ENCODE data around the gene CHRNB1. TPM values are rescaled to one million over a fixed set of nuclear protein-coding genes. Genes with fewer than 3 reads are reported as not detected.

Gene CHRNB1
- polyA plus RNA-seq, 1 donor, result 86.6 TPM

GRCh38 chr17:7438656-7439460 is 6.0 kb upstream of the CHRNB1 start:
- DNase-seq, result no peak

GRCh38 chr17:7439462-7440112 is 5.3 kb upstream of the CHRNB1 start, which contains the start of gene FGF11:
Gene FGF11, plus strand, starts transcription at chr17:7439512. Its CDS starts 109 bp downstream, at chr17:7439621.
- no peak for DNase-seq

GRCh38 chr17:7440113-7440833 is 4.6 kb upstream of the CHRNB1 start:
- DNase-seq, result peak; percentile 56

- DNase-seq, result no peak
Measured at GRCh38 chr17:7440834-7441195, 4.0 kb upstream of the CHRNB1 start.

- no peak for DNase-seq
Measured at GRCh38 chr17:7441266-7441665, 3.6 kb upstream of the CHRNB1 start.

- DNase-seq, result no peak
Measured at GRCh38 chr17:7442142-7442541, 2.7 kb upstream of the CHRNB1 start.

- DNase-seq, result no peak
Measured at GRCh38 chr17:7443499-7444485, 1.1 kb upstream of the CHRNB1 start.

GRCh38 chr17:7445619-7445968 is 733 bp downstream of the CHRNB1 start:
- DNase-seq, result no peak

- DNase-seq, result no peak
Measured at GRCh38 chr17:7448461-7448860, 3.6 kb downstream of the CHRNB1 start.

- DNase-seq, result no peak
Measured at GRCh38 chr17:7459961-7460545, 15.2 kb downstream of the CHRNB1 start.

- DNase-seq, result no peak
Measured at GRCh38 chr17:7460850-7461660, 16.2 kb downstream of the CHRNB1 start.

GRCh38 chr17:7462474-7463371 is 17.9 kb downstream of the CHRNB1 start:
- no peak for DNase-seq

- no peak for DNase-seq
Measured at GRCh38 chr17:7463372-7463846, 18.5 kb downstream of the CHRNB1 start.

GRCh38 chr17:7464081-7464480 is 19.2 kb downstream of the CHRNB1 start:
- DNase-seq, result no peak

GRCh38 chr17:7465597-7466275 is 20.9 kb downstream of the CHRNB1 start:
- DNase-seq, result no peak

- DNase-seq, result no peak
Measured at GRCh38 chr17:7466318-7466638, 21.4 kb downstream of the CHRNB1 start.

- no peak for DNase-seq
Measured at GRCh38 chr17:7466639-7467341, 21.9 kb downstream of the CHRNB1 start.

- DNase-seq, result no peak
Measured at GRCh38 chr17:7467498-7467897, 22.6 kb downstream of the CHRNB1 start.

GRCh38 chr17:7468290-7468689 is 23.4 kb downstream of the CHRNB1 start:
- no peak for DNase-seq
